ENCODE results near the gene GRAMD4.

DNA sequence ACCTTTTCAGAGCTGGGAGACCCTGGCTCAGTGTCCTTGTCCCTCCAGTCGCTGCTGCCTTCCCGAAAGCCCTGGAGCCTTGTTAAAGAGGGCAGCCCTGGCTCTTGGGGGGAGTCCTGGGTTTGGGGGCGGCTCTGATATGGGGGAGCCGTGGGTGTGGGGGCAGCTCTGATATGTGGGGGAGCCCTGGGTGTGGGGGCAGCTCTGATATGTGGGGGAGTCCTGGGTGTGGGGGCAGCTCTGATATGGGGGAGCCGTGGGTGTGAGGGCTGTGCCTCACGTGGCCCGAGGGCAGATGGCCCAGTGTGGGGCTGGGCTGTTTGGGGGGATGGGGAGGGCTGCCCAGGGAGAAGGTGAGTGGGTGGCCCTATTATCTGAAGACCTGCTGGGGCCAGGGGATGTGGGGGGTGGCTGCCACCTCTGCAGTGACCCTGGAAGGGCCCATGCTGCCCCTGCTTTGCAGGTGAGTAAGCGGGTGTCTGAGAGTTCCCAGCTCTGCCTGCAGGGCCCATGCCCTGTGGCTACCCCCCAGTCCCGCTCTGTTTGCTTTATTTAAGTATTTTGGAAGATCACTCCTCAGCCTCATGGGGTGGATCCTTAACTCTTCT, 30.9 kb upstream of the GRAMD4 start:
- TF ChIP-seq EP300 (IDR thresholded peaks at IDR 0.05; ENCODE audit: low read depth): no peak
- TF ChIP-seq, protein P1, sequence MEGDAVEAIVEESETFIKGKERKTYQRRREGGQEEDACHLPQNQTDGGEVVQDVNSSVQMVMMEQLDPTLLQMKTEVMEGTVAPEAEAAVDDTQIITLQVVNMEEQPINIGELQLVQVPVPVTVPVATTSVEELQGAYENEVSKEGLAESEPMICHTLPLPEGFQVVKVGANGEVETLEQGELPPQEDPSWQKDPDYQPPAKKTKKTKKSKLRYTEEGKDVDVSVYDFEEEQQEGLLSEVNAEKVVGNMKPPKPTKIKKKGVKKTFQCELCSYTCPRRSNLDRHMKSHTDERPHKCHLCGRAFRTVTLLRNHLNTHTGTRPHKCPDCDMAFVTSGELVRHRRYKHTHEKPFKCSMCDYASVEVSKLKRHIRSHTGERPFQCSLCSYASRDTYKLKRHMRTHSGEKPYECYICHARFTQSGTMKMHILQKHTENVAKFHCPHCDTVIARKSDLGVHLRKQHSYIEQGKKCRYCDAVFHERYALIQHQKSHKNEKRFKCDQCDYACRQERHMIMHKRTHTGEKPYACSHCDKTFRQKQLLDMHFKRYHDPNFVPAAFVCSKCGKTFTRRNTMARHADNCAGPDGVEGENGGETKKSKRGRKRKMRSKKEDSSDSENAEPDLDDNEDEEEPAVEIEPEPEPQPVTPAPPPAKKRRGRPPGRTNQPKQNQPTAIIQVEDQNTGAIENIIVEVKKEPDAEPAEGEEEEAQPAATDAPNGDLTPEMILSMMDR (IDR thresholded peaks at IDR 0.05): no peak

Measured in transverse colon (tissue), 3 donors.